CD14-positive monocyte (primary cell): ENCODE results near the gene VEPH1. TPM values are rescaled to one million over a fixed set of nuclear protein-coding genes. Genes with fewer than 3 reads are reported as not detected.

Source experiments
- DNase-seq, 3 donors: peaks; one replicate each; pipeline ENCODE4 v3.0.0-alpha.2; 2011 to 2022
- H2AFZ ChIP-seq: 2 replicates; pipeline ENCODE4 v1.6.0; 2012; ENCODE audit warnings: mild to moderate bottlenecking, low read depth, low read length, inconsistent platforms; ENCODE audit not compliant: insufficient read depth, poor library complexity, severe bottlenecking
- H3K27ac ChIP-seq, 2 donors: 1 replicate in 1 of 2; 2 replicates in 1 of 2; pipeline ENCODE4 v1.5.1; 2012 to 2013; ENCODE audit warnings: low read length in 2 of 2, control low read depth in 1 of 2, inconsistent platforms in 1 of 2, low read depth in 1 of 2, mild to moderate bottlenecking in 1 of 2
- H3K27me3 ChIP-seq, 2 donors: one replicate each; pipeline versions ENCODE4 v1.6.0 to v1.6.1; 2011 to 2013; ENCODE audit warnings: low read length in 2 of 2; ENCODE audit not compliant: control insufficient read depth in 2 of 2, insufficient read depth in 2 of 2
- H3K36me3 ChIP-seq, 2 donors: replicated peaks in 1 of 2; 1 replicate in 1 of 2; 2 replicates in 1 of 2; pipeline versions ENCODE4 v1.5.1 to v1.6.1; 2012 to 2013; ENCODE audit warnings: low read length in 2 of 2, control low read depth in 1 of 2, inconsistent platforms in 1 of 2, mild to moderate bottlenecking in 1 of 2; ENCODE audit not compliant: insufficient read depth in 2 of 2, control insufficient read depth in 1 of 2
- H3K4me1 ChIP-seq, 2 donors: 1 replicate in 1 of 2; 2 replicates in 1 of 2; pipeline versions ENCODE4 v1.5.1 to v1.6.1; 2012 to 2013; ENCODE audit warnings: low read length in 2 of 2, control low read depth in 1 of 2, inconsistent platforms in 1 of 2, mild to moderate bottlenecking in 1 of 2, moderate library complexity in 1 of 2; ENCODE audit not compliant: insufficient read depth in 2 of 2, control insufficient read depth in 1 of 2
- H3K4me2 ChIP-seq: replicated peaks from 2 replicates; pipeline ENCODE3; 2012; ENCODE audit warnings: low read length, moderate library complexity, mild to moderate bottlenecking; ENCODE audit not compliant: poor library complexity, severe bottlenecking; ENCODE audit errors: extremely low read depth
- H3K4me3 ChIP-seq, 3 experiments: fragments of 200-600 bp in 1 of 3; sonication (generic) in 1 of 3; replicated peaks in 1 of 3; 1 replicate in 2 of 3; 2 replicates in 1 of 3; pipeline ENCODE4 v1.5.1; 2011 to 2013; ENCODE audit warnings: low read length in 3 of 3, mild to moderate bottlenecking in 3 of 3, control low read depth in 2 of 3, low read depth in 2 of 3, inconsistent platforms in 1 of 3, moderate library complexity in 1 of 3
- H3K79me2 ChIP-seq: 2 replicates; pipeline ENCODE4 v1.6.0; 2012; ENCODE audit warnings: mild to moderate bottlenecking, control low read depth, inconsistent platforms, low read length, moderate library complexity; ENCODE audit not compliant: insufficient read depth
- H3K9ac ChIP-seq: 2 replicates; pipeline ENCODE4 v1.6.0; 2017; ENCODE audit warnings: low read length, mild to moderate bottlenecking; ENCODE audit not compliant: insufficient read depth, poor library complexity, severe bottlenecking
- H3K9me3 ChIP-seq, 2 donors: replicated peaks in 1 of 2; 1 replicate in 1 of 2; 2 replicates in 1 of 2; pipeline versions ENCODE4 v1.5.1 to v1.6.1; 2012 to 2013; ENCODE audit warnings: low read length in 2 of 2, control low read depth in 1 of 2; ENCODE audit not compliant: control insufficient read depth in 1 of 2, insufficient read depth in 1 of 2
- H4K20me1 ChIP-seq: 2 replicates; pipeline ENCODE4 v1.6.0; 2012; ENCODE audit warnings: mild to moderate bottlenecking, low read length, control low read depth, moderate library complexity; ENCODE audit not compliant: insufficient read depth
- H3K27ac Mint-ChIP-seq, 7 donors: one replicate each; pipeline ENCODE4 v1.8.0; 2020; ENCODE audit warnings: mild to moderate bottlenecking in 7 of 7, mixed read lengths in 7 of 7, moderate library complexity in 6 of 7, inconsistent platforms in 2 of 7
- H3K27me3 Mint-ChIP-seq, 3 donors: one replicate each; pipeline ENCODE4 v1.8.0; 2021 to 2022; ENCODE audit warnings: low read depth in 3 of 3, mild to moderate bottlenecking in 3 of 3, mixed read lengths in 3 of 3, moderate library complexity in 3 of 3, inconsistent platforms in 1 of 3
- H3K36me3 Mint-ChIP-seq, 2 donors: one replicate each; pipeline ENCODE4 v1.8.0; 2020; ENCODE audit warnings: mixed read lengths in 2 of 2, inconsistent platforms in 1 of 2, mild to moderate bottlenecking in 1 of 2
- H3K4me1 Mint-ChIP-seq: one replicate; pipeline ENCODE4 v1.8.0; 2020; ENCODE audit warnings: mild to moderate bottlenecking, mixed read lengths
- H3K4me3 Mint-ChIP-seq, 2 donors: one replicate each; pipeline ENCODE4 v1.8.0; 2020; ENCODE audit warnings: mild to moderate bottlenecking in 2 of 2, mixed read lengths in 2 of 2, moderate library complexity in 1 of 2
- H3K9me3 Mint-ChIP-seq, 7 donors: one replicate each; pipeline ENCODE4 v1.8.0; 2020 to 2022; ENCODE audit warnings: mixed read lengths in 7 of 7, mild to moderate bottlenecking in 6 of 7, moderate library complexity in 6 of 7, inconsistent platforms in 2 of 7
- WGBS: methylation state at CpG from one replicate; pipeline ENCODE4 v1.1.5; 2013; ENCODE audit warnings: missing lambda C conversion rate; ENCODE audit not compliant: insufficient coverage; 5-methylcytosine and 5-hydroxymethylcytosine counted together
- intact Hi-C, 2 donors: fragments of 100-400 bp; cut with micrococcal nuclease; formaldehyde crosslinking; loops; one replicate each; pipeline versions ENCODE4 v1.15.0 to v1.15.1; 2023
- polyA plus RNA-seq, 3 donors: library from polyadenylated mRNA; depleted of rRNA in 1 of 3; unstranded in 2 of 3; stranded (reverse) in 1 of 3; fragments of 300-500 nt in 2 of 3; fragments of >200 nt in 1 of 3; fragmentation: Illumina TruSeq in 2 of 3; gene quantifications; 1 replicate in 2 of 3; 2 replicates in 1 of 3; pipeline ENCODE4 v1.2.3, GENCODE V29; 2012 to 2021
- TF ChIP-seq, protein P1 (sequence below): fragments of 200-600 bp; IDR thresholded peaks from one replicate; pipeline ENCODE4 v1.8.0; 2022; ENCODE audit warnings: antibody characterized with exemption, mild to moderate bottlenecking

The VEPH1 gene
- polyA plus RNA-seq, 3 donors, result 0.44 TPM; not detected in 2

DNA sequence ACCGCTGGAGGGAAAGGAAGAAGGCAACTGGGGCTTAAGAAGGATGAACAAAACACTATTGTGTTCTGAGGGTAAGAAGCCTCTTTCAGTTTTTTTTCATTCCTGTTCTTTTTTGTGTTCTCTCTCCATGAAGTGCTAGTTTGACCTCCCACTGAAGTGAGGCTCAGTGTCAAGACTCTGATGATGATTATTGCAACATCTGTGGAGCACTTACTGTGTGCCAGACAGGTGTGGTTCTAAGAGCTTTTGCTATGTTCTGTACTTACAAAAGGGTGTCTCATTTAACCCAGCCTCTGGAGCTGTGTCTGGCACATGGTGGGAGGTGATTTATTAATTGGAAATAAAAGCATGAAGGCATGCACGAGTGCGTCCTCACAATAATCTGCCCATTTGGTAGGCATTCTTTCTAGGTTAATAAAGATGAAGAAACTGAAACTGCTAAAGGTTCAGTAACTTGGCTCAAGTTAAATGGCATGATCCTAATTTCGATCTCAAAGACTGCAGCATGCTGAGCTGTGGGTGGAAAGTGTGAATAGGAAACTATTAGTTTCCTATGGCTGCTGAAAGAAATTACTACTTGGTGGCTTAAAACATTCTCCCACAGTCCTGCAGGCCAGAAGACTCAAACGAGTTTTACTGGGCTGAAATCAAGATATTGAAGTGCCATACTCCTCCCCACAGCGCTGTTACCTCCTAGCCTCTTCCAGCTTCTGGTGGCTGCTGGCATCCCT lies 38.5 kb upstream of the VEPH1 start:
- H3K9me3 Mint-ChIP-seq, result peaks cover 6 to 17% (median 11%) of the 10 kb centered on the region in 7 donors
- no peak overlapping the region for H3K27ac ChIP-seq
- H3K36me3 Mint-ChIP-seq, result no peaks in the 10 kb centered on the region
- TF ChIP-seq, protein P1, sequence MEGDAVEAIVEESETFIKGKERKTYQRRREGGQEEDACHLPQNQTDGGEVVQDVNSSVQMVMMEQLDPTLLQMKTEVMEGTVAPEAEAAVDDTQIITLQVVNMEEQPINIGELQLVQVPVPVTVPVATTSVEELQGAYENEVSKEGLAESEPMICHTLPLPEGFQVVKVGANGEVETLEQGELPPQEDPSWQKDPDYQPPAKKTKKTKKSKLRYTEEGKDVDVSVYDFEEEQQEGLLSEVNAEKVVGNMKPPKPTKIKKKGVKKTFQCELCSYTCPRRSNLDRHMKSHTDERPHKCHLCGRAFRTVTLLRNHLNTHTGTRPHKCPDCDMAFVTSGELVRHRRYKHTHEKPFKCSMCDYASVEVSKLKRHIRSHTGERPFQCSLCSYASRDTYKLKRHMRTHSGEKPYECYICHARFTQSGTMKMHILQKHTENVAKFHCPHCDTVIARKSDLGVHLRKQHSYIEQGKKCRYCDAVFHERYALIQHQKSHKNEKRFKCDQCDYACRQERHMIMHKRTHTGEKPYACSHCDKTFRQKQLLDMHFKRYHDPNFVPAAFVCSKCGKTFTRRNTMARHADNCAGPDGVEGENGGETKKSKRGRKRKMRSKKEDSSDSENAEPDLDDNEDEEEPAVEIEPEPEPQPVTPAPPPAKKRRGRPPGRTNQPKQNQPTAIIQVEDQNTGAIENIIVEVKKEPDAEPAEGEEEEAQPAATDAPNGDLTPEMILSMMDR, result no peak
- no peak overlapping the region for H3K9ac ChIP-seq
- no peak overlapping the region for H2AFZ ChIP-seq
- no peak overlapping the region for H3K4me3 ChIP-seq
- intact Hi-C loops, result no loop called here
- no peaks in the 10 kb centered on the region for H4K20me1 ChIP-seq
- DNase-seq, result no peak
- H3K79me2 ChIP-seq, result no peaks in the 10 kb centered on the region
- H3K4me1 ChIP-seq, result peaks cover 6 to 8% of the 10 kb centered on the region in 2 donors
- H3K27me3 ChIP-seq, result peaks cover 0 to 15% of the 10 kb centered on the region in 2 donors
- no peak overlapping the region for H3K27ac Mint-ChIP-seq
- peaks cover 0 to 10% of the 10 kb centered on the region in 2 donors for H3K9me3 ChIP-seq
- H3K4me2 ChIP-seq, result no peak overlapping the region
- H3K4me1 Mint-ChIP-seq, result peaks cover 11% of the 10 kb centered on the region
- peaks cover 12 to 23% (median 23%) of the 10 kb centered on the region in 3 donors for H3K27me3 Mint-ChIP-seq
- WGBS, result 95% methylated on average over 6 of the region's 6 CpGs
- H3K4me3 Mint-ChIP-seq, result peak overlapping the region in 1 of 2 donors; percentile 44
- H3K36me3 ChIP-seq, result no peaks in the 10 kb centered on the region

DNA sequence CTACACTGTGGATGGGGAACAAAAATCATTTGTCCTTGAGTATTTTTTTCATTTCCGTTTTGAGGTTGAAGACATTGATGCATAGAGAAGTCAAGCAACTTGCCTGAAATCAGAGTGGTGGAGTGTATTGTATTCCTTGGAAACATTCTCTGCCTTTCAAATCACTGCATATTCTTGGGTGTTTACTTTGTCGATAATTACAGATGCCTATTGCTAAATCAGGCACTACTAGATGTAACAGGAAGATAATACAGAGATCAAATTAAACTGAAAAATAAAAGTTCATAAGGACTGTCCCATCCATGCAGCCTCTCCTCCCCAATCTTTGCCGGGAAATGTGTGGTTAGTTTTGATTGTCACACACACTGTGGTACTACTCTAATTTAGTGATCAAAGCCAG lies 37.4 kb upstream of the VEPH1 start:
- Histone ChIP-seq H3K79me2 (no peaks in the 10 kb centered on the region), H2AFZ (no peak overlapping the region), H3K4me3 (no peak overlapping the region), H3K9ac (no peak overlapping the region), H3K36me3 (no peaks in the 10 kb centered on the region), H3K4me1 (peaks cover 6 to 8% of the 10 kb centered on the region in 2 donors), H3K9me3 (peaks cover 0 to 10% of the 10 kb centered on the region in 2 donors), H3K27me3 (peaks cover 0 to 15% of the 10 kb centered on the region in 2 donors), H4K20me1 (no peaks in the 10 kb centered on the region), H3K4me2 (no peak overlapping the region), H3K27ac (no peak overlapping the region)
- TF ChIP-seq, protein P1, result no peak
- H3K4me1 Mint-ChIP-seq, result peaks cover 11% of the 10 kb centered on the region
- no peaks in the 10 kb centered on the region for H3K36me3 Mint-ChIP-seq
- no peak for DNase-seq
- no peak overlapping the region for H3K27ac Mint-ChIP-seq
- no peak overlapping the region for H3K4me3 Mint-ChIP-seq
- peaks cover 6 to 17% (median 11%) of the 10 kb centered on the region in 7 donors for H3K9me3 Mint-ChIP-seq
- intact Hi-C loops, result no loop called here
- no CpG with 5 or more reads among the region's 3 CpGs for WGBS
- peaks cover 12 to 28% (median 22%) of the 10 kb centered on the region in 3 donors for H3K27me3 Mint-ChIP-seq
